8988T (cell line): Measurements from ENCODE around the gene ACTMAP.

Experiments
- DNase-seq: peaks from one replicate; pipeline ENCODE4 v3.0.0; 2011

The ACTMAP gene

DNA sequence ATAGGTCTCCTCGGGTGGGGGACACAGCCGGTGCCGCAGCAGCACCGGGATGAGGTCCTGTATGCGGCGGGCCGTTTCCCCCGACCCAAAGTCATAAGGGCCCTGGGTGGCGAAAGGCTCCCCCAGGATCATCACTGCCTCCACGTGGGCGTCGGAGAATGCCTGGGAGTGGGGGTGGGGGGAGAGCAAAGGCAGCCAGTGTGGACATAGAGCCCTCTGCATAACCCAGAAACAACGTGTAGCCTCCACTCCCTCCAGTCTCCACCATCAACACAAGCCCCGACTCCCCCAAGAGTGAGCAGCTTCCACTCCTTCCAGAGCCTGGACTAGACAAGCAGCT lies 58.1 kb downstream of the ACTMAP start:
- DNase-seq, result no peak

DNA sequence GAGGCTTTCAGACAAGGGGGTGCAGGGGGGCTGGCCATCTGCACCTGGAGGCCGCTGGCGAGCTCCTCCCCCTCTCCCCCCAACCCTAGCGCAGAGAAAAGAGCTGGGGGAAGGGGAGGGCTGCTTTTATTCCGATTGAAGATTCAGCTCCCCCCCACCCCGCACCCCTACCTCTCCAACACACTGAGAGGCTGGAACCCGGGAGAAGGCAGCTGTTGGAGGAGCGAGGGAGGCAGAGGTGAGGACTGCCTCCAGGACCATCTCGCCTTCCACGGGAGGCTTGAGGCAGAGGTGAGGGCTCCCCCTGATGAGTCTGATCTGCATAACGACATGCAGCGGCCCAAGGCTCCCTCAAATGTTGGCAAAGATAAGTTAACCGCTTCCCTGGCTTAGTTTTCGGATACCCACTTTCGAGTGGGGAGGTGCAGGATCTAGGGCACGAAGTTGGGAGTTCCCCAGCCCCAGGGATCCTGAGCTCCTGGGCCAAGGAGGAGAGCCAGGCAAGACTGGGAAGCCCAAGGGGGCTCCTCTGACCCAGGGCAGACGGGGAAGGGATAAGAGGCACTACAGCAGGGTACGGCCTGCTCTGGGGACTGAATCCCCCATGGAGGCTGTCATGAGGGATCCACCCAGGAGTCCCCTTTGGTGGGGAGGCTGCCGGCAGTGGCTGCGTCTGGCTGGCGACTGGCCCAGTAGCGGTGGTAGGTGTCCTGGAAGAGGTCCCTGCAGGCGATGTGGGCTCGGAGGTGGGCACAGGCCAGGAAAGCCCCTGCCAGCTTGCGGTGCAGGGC lies 58.7 kb downstream of the ACTMAP start:
- DNase-seq, result no peak
